PC-9 (cell line): ENCODE data around the gene PTCD2. TPM values are rescaled to one million over a fixed set of nuclear protein-coding genes. Genes with fewer than 3 reads are reported as not detected.

Experiments
- BruUV-seq: library from RNA; stranded (reverse); fragments of 400-500 nt; replicated peaks from 2 replicates; lab custom pipeline; 2021; lab: Mats Ljungman, UMichigan
- CTCF ChIA-PET: fragments of 300-600 bp; sonication (Branson Sonifier 250); formaldehyde crosslinking; loops from one replicate; lab custom pipeline; 2022; ENCODE audit warnings: antibody characterized with exemption; lab: Charles Lee
- POLR2A ChIA-PET: fragments of 300-600 bp; sonication (Branson Sonifier 250); formaldehyde crosslinking; loops from one replicate; lab custom pipeline; 2022; ENCODE audit warnings: antibody characterized with exemption; ENCODE audit not compliant: unreplicated experiment; lab: Charles Lee
- DNase-seq, 2 experiments: peaks; one replicate each; pipeline versions ENCODE4 v3.0.0 to v3.0.0-alpha.2; 2015 to 2022; ENCODE audit warnings: mixed read lengths in 1 of 2
- H2AFZ ChIP-seq: fragments of 200-600 bp; sonication (generic); 2 replicates; pipeline ENCODE4 v1.8.1; 2017; ENCODE audit warnings: antibody characterized with exemption
- H3F3A ChIP-seq: fragments of 200-600 bp; sonication (generic); 2 replicates; pipeline ENCODE4 v1.8.1; 2017; ENCODE audit warnings: antibody characterized with exemption, mild to moderate bottlenecking, low read depth; ENCODE audit not compliant: insufficient read depth
- H3K27ac ChIP-seq: fragments of 200-600 bp; sonication (generic); 2 replicates; pipeline ENCODE4 v1.6.1; 2016; ENCODE audit warnings: mixed run types
- H3K27me3 ChIP-seq: fragments of 200-600 bp; sonication (generic); 2 replicates; pipeline ENCODE4 v1.6.1; 2016; ENCODE audit warnings: low read depth, mixed run types; ENCODE audit not compliant: insufficient read depth
- H3K36me3 ChIP-seq: fragments of 200-600 bp; sonication (generic); 2 replicates; pipeline ENCODE4 v1.6.1; 2016; ENCODE audit warnings: low read depth, mixed run types
- H3K4me1 ChIP-seq: fragments of 200-600 bp; sonication (generic); replicated peaks from 2 replicates; pipeline ENCODE4 v1.6.1; 2016; ENCODE audit warnings: mixed run types; ENCODE audit not compliant: insufficient read depth
- H3K4me2 ChIP-seq: fragments of 200-600 bp; sonication (generic); 2 replicates; pipeline ENCODE4 v1.6.1; 2017; ENCODE audit warnings: mixed run types
- H3K4me3 ChIP-seq: fragments of 200-600 bp; sonication (generic); 2 replicates; pipeline ENCODE4 v1.6.1; 2016; ENCODE audit warnings: mixed run types
- H3K79me2 ChIP-seq: fragments of 200-600 bp; sonication (generic); 2 replicates; pipeline ENCODE4 v1.6.1; 2017; ENCODE audit warnings: low read depth, mixed run types
- H3K9me2 ChIP-seq: fragments of 200-600 bp; sonication (generic); 2 replicates; pipeline ENCODE4 v1.8.1; 2017; ENCODE audit warnings: mild to moderate bottlenecking; ENCODE audit not compliant: insufficient read depth
- H3K9me3 ChIP-seq: fragments of 200-600 bp; sonication (generic); 2 replicates; pipeline ENCODE4 v1.8.1; 2016; ENCODE audit warnings: low read depth; ENCODE audit not compliant: insufficient read depth
- H4K20me1 ChIP-seq: fragments of 200-600 bp; sonication (generic); 2 replicates; pipeline ENCODE4 v1.8.1; 2017; ENCODE audit not compliant: insufficient read depth
- EZH2 ChIP-seq: fragments of 200-600 bp; sonication (generic); IDR thresholded peaks from 2 replicates; pipeline ENCODE4 v1.8.0; 2017; ENCODE audit warnings: antibody characterized with exemption, low read depth
- intact Hi-C: fragments of 100-400 bp; cut with micrococcal nuclease; formaldehyde crosslinking; loops from one replicate; pipeline ENCODE4 v1.10.0; 2022; ENCODE audit not compliant: unreplicated experiment
- total RNA-seq: library from RNA; stranded (reverse); gene quantifications from 2 replicates; pipeline ENCODE4 v1.2.3, GENCODE V29; 2021
- TF ChIP-seq, protein P1 (sequence below): fragments of 200-600 bp; sonication (generic); conservative IDR thresholded peaks from 2 replicates; pipeline ENCODE4 v1.6.1; 2017; ENCODE audit warnings: mixed run types, antibody characterized with exemption, mild to moderate bottlenecking, moderate library complexity

PTCD2 gene
- total RNA-seq, 1 experiment from 2014 or later: 15.5 TPM

DNA sequence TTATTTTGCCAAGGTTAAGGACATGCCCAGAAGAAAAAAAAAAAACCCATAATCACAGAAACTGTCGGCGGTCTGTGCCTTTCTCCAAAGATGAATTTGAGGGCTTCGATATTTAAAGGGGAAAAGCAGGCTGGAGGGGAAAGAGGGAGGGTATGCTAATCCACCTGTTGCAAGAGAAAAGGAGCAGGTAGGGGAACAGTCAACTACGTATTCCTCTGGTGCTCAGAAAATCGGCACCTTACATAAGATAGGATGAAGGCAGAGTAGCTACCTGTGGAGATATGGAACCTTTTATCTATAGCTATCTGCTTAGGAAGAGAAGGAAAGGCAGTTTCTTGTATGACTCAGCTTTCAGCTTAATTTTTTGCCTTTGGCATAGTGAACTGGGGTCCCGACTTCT, 77.7 kb downstream of the PTCD2 start:
- no peaks in the 10 kb centered on the region for H3K36me3 ChIP-seq
- H3K9me3 ChIP-seq: peaks cover 26% of the 10 kb centered on the region
- no peaks in the 10 kb centered on the region for H4K20me1 ChIP-seq
- H3K4me3 ChIP-seq: no peak overlapping the region
- peaks cover 6% of the 10 kb centered on the region; the same call in 1 of the 2 replicates for H3F3A ChIP-seq
- peak overlapping the region; percentile 71 for H3K27ac ChIP-seq
- CTCF ChIA-PET: interaction anchor here (0.7 to 0.8 kb wide), 2 partner anchors 421 to 475 kb away, joined by 3 read pairs; no protein-coding TSS in a partner anchor
- peaks cover 35% of the 10 kb centered on the region for H3K4me1 ChIP-seq
- H3K4me2 ChIP-seq: peak overlapping the region; percentile 55
- H3K9me2 ChIP-seq: no peaks in the 10 kb centered on the region
- POLR2A ChIA-PET: interaction anchor here (0.6 kb wide), 1 partner anchor 54 kb away, joined by 13 read pairs; no protein-coding TSS in a partner anchor
- BruUV-seq: no TSS peak
- DNase-seq: peak in 1 of 2 experiments; percentile 46
- H2AFZ ChIP-seq: peak overlapping the region; percentile 14
- H3K79me2 ChIP-seq: no peaks in the 10 kb centered on the region
- no peak for TF ChIP-seq EZH2
- TF ChIP-seq, protein P1, sequence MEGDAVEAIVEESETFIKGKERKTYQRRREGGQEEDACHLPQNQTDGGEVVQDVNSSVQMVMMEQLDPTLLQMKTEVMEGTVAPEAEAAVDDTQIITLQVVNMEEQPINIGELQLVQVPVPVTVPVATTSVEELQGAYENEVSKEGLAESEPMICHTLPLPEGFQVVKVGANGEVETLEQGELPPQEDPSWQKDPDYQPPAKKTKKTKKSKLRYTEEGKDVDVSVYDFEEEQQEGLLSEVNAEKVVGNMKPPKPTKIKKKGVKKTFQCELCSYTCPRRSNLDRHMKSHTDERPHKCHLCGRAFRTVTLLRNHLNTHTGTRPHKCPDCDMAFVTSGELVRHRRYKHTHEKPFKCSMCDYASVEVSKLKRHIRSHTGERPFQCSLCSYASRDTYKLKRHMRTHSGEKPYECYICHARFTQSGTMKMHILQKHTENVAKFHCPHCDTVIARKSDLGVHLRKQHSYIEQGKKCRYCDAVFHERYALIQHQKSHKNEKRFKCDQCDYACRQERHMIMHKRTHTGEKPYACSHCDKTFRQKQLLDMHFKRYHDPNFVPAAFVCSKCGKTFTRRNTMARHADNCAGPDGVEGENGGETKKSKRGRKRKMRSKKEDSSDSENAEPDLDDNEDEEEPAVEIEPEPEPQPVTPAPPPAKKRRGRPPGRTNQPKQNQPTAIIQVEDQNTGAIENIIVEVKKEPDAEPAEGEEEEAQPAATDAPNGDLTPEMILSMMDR: no peak
- intact Hi-C loops: no loop called here
- H3K27me3 ChIP-seq: no peaks in the 10 kb centered on the region

DNA sequence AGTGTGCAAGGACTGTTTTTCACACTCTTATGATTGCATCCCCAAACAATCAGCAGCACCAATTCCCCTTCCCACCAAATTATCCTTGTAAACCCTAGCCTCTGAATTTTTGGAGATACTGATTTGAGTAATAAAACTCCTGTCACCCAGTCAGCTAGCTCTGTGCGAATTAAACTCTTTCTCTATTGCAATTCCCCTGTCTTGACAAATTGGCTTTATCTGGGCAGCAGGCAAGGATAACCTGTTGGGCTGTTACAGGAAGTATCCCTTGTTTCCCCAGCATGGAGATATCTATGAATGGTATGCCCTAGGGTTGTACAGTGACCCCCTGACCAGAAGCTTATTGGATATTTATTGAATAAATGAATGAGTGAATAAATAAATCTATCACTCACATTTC, 80.8 kb downstream of the PTCD2 start:
- H3K79me2 ChIP-seq: no peaks in the 10 kb centered on the region
- no peak overlapping the region for H3K27ac ChIP-seq
- no peak for DNase-seq
- H3K4me3 ChIP-seq: no peak overlapping the region
- no peaks in the 10 kb centered on the region for H3K27me3 ChIP-seq
- H4K20me1 ChIP-seq: no peaks in the 10 kb centered on the region
- H3K36me3 ChIP-seq: no peaks in the 10 kb centered on the region
- no peak overlapping the region for H2AFZ ChIP-seq
- H3K4me1 ChIP-seq: peaks cover 34% of the 10 kb centered on the region
- peaks cover 26% of the 10 kb centered on the region for H3K9me3 ChIP-seq
- H3K4me2 ChIP-seq: no peak overlapping the region
- ChIA-PET POLR2A (interaction anchor here (0.6 kb wide), 1 partner anchor 355 kb away, joined by 3 read pairs; no protein-coding TSS in a partner anchor), CTCF (no interaction called here)
- intact Hi-C loops: no loop called here
- peaks cover 5% of the 10 kb centered on the region; the same call in 1 of the 2 replicates for H3F3A ChIP-seq
- TF ChIP-seq, protein P1: no peak
- no peak for TF ChIP-seq EZH2
- no TSS peak for BruUV-seq
- H3K9me2 ChIP-seq: no peaks in the 10 kb centered on the region

DNA sequence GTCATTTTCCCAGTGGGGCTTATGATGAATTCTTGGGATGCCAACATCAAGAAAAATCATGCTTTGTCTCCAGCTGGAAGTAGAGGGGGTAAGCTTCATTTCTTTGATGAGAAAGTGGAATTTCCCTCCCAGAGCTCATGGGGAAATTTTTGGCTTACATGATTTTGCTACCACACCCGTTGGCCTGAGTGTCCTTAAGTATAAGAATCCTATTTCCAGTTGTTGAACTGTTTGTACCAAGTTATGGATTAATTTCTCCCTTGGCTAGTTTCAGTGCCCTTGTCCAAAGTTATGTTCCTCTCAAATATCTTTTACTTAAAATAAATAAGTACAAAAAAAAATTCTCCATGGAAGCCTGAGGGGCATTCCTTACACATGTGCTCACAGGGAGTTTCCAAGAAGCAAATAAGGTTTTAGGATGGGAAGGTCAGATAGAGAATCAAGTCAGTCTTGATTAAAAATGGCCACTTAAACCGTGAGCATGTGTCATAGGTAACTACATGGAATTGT, 82.3 kb downstream of the PTCD2 start:
- H3K27ac ChIP-seq: peak overlapping the region; percentile 64
- H4K20me1 ChIP-seq: no peaks in the 10 kb centered on the region
- H3K79me2 ChIP-seq: no peaks in the 10 kb centered on the region
- H3K9me2 ChIP-seq: no peaks in the 10 kb centered on the region
- no TSS peak for BruUV-seq
- ChIA-PET POLR2A (interaction anchor here (0.7 kb wide), 1 partner anchor 250 kb away, joined by 3 read pairs; no protein-coding TSS in a partner anchor), CTCF (interaction anchor here (0.6 kb wide), 1 partner anchor 24 kb away, joined by 3 read pairs; no protein-coding TSS in a partner anchor)
- H3F3A ChIP-seq: peaks cover 5% of the 10 kb centered on the region; the same call in 1 of the 2 replicates
- no peaks in the 10 kb centered on the region for H3K36me3 ChIP-seq
- intact Hi-C loops: no loop called here
- H3K4me2 ChIP-seq: no peak overlapping the region
- DNase-seq: peak in 1 of 2 experiments; percentile 60
- no peak overlapping the region for H3K4me3 ChIP-seq
- H3K9me3 ChIP-seq: peaks cover 26% of the 10 kb centered on the region
- no peaks in the 10 kb centered on the region for H3K27me3 ChIP-seq
- H2AFZ ChIP-seq: no peak overlapping the region
- TF ChIP-seq, protein P1: no peak
- TF ChIP-seq EZH2: no peak
- H3K4me1 ChIP-seq: peaks cover 29% of the 10 kb centered on the region
